HG02798 (cell line): ENCODE data around the gene IMMP2L.
"Not testable (repeated sequence)": the region's sequence is repeated elsewhere in the genome, so short reads cannot be mapped to it uniquely, and the experiment has no call there.

Experiments
- ATAC-seq: cut with Tn5 transposase; IDR thresholded peaks from one replicate; pipeline ENCODE4 v1.9.1; 2021; ENCODE audit warnings: mild to moderate bottlenecking; ENCODE audit not compliant: unreplicated experiment, poor library complexity

IMMP2L gene

GRCh38 chr7:110750931-110751605 lies 811.2 kb downstream of the IMMP2L start:
- no peak for ATAC-seq

DNA sequence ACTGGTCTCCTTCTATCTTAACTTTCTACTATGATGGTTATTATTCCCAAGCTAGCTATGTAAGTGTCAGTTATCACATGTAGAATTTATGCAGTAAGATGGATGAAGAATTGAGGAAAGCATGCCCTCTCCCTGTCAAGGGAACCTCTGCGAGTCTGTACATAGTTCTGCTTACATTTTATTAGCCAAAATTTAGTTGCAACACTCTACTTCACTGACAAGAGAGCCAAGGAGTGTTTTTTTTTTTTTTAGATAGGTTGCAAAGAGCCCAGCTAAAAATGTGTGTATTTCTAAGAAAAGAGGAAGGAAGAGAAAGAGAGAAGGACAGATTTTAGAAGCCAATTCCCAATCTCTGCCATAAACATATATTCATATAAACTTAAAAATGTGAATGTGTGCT lies 829.1 kb downstream of the IMMP2L start:
- ATAC-seq: no peak

DNA sequence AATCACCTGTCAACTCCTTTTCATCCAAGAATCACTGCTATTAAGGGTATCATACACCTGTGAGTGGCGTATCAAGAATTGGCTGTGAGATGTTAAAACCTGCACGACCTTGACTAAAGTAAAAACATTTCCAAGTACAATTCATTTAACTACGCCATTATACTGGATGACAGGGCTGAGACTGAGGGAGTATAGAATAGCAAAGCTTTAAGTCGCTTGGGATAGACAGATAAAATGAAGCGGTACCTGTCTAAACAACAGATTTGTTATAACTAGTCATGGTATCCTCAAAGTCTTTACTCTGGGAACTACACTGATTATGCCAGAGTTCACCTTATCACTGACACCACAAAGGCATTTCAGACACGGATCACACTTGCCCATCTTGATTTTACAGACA lies 837.5 kb downstream of the IMMP2L start:
- ATAC-seq: no peak

GRCh38 chr7:110721395-110721794 lies 840.9 kb downstream of the IMMP2L start:
- ATAC-seq: no peak

DNA sequence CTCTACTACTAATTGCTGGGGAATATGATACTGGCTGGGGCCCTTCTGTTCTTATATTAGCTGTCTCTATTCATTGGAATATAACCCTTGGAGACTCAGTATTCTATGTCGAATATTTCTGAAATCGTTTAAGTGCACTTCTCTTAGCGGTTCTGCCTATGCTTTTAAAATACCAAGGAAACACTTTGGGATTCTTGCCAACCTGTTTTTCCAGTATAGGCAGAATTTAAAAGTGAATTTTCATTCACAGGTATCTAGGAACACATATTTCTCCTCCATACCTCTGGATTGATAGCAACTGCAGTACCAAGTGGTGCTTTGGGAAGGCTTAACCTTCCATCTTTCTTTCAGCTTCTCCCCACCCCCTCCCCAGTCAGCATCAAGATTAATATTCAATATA lies 841.7 kb downstream of the IMMP2L start:
- no peak for ATAC-seq

- ATAC-seq: no peak
Measured at GRCh38 chr7:110719741-110720140, 842.6 kb downstream of the IMMP2L start.

- ATAC-seq: no peak
Measured at GRCh38 chr7:110718503-110719205, 843.6 kb downstream of the IMMP2L start.

DNA sequence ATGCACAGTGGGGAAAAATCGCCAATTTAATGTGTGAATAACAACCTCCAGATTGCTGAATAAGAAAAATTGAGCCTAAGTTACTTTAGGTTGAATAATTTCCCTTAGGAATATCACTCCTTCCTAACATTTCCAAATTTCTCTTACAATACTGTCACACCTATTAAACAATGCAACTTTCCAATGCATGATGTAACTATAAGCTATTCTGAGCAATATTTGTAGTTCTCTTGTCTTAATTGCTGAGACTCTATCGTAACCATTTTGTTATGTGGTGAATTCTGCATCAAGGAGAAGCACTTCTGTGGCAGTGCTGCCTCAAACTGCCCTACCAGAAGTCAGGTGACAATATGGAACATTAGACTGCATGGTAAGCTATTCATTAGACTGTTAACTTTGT lies 858.1 kb downstream of the IMMP2L start:
- no peak for ATAC-seq

DNA sequence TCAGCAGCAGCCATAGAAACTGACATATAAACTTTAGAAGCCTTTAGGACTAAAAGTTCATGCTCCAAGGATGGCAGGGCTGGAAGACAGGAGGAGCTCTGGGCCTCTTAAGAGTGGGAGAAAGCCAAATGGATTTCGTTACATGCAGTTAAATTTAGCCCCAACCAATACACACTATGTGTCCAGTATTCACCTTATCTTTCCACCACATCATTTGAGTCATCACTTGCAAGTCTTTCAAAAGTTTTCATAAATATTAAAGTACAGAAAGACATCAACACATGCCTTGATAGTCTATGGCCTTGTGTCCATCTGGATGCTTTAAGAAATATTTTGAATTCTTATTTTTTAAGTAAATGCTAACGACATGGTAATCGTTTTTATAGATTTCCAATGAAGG lies 863.7 kb downstream of the IMMP2L start:
- no peak for ATAC-seq

DNA sequence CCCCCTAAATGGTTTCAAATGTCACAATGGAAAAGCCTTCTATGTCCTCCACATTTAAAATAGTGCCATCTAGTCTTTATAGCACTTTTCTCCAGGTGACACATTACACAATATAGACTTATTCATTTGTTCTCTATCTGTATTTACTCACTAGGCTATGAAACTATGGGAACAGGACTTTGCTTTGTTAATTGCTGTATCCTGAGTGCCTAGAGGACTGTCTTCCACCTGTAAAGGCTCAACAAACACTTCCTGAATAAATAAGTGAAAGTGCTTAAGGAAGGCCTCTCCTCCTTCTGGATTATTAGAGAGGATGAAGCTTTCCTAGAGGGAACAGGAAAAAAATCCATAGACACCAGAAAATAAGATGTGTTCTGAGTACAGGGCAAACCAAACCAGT lies 868.9 kb downstream of the IMMP2L start:
- ATAC-seq: no peak

- ATAC-seq: no peak
Measured at GRCh38 chr7:110688908-110689307, 873.4 kb downstream of the IMMP2L start.

GRCh38 chr7:110685899-110686298 lies 876.4 kb downstream of the IMMP2L start:
- ATAC-seq: no peak

DNA sequence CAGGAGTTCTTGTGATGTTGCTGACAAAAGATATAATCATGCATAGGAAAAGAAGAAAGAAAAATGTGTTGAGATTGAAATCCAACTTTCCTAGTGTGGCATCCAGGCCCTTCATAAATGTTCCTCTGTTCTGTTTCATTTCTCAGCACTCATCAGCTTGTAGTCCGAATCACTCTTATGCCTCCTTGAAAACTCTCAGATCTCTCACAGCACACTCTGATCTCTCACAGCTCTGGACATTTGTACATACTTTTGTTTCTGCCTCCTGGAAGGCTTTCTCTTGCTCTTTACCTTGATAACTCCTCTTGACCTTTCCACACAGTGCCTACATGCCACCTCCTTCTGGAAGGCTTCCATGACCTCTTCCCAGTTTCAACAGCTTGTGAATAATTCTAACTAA lies 880.4 kb downstream of the IMMP2L start:
- ATAC-seq: no peak

DNA sequence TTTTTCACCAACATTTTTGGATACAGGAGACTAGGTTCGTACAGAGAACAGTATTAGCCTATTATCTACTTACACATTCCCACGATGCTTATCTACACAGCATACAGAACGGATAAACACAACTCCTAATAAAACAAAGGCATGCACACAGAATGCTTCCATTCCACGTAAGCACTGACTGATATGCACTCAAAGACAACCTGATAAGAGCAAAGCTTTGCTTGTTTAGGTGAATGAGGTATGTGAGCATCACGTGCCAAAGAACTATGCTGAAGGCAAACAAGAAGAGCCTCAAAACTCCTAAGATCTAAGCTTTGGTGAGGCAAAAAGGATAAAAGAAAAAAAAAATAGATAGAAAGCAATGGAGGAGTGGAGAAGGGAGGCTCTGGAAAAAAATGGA lies 884.9 kb downstream of the IMMP2L start:
- no peak for ATAC-seq

GRCh38 chr7:110676785-110677184 lies 885.5 kb downstream of the IMMP2L start:
- no peak for ATAC-seq

DNA sequence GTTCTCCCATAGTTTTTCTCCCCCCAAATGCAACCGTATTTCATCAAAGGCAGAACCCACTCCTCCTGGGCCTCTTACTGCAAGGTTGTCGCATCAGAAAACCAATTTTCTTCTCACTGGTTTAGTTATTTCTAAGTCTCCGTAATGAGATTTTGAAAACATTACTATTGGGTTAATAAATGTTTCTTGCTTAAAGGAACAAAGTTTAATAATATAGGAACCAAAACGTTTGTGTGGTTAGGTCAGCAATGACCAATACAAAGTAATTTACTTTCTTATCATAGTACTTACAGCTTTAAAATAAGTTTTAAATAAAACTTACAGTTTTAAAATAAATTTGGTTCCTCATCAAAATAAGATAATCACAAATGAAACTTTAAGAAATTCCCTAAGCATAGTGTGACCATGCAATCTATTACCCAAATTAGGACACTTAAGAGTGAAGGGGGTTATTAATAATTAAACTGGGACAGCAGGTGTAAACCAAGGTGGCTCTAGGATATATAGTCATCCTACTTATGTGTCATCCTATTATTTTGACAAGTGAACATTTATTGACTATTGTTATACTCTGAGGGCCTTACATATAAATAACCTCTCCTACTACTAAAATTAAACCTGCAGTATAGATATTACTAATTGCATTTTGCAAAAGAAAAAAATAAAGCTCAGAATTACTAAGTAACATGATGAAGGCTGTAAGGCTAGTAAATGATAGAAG lies 886.7 kb downstream of the IMMP2L start:
- ATAC-seq: peak; percentile 61

DNA sequence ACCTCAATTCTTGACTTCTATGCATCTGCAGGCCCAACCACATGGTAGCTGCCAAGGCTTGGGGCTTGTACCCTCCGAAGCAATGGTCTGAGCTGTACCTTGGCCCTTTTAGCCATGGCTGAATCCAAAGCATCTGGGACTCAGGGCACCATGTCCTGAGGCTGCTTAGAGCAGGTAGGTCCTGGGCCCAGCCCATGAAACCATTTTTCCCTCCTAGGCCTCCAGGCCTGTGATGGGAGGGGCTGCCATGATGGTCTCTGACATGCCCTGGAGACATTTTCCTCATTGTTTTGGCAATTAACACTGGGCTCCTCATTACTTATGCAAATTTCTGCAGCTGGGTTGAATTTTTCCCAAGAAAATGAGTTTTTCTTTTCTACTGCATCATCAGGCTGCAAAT lies 889.1 kb downstream of the IMMP2L start:
- ATAC-seq: no peak

- ATAC-seq: no peak
Measured at GRCh38 chr7:110669410-110669809, 892.9 kb downstream of the IMMP2L start.

- ATAC-seq: no peak
Measured at GRCh38 chr7:110664803-110665202, 897.5 kb downstream of the IMMP2L start.

GRCh38 chr7:110660637-110661036 lies 901.7 kb downstream of the IMMP2L start:
- not testable (repeated sequence) for ATAC-seq

GRCh38 chr7:110650328-110650727 lies 912.0 kb downstream of the IMMP2L start:
- ATAC-seq: no peak
